ENCODE results near the gene IKZF1.

IKZF1 gene

DNA sequence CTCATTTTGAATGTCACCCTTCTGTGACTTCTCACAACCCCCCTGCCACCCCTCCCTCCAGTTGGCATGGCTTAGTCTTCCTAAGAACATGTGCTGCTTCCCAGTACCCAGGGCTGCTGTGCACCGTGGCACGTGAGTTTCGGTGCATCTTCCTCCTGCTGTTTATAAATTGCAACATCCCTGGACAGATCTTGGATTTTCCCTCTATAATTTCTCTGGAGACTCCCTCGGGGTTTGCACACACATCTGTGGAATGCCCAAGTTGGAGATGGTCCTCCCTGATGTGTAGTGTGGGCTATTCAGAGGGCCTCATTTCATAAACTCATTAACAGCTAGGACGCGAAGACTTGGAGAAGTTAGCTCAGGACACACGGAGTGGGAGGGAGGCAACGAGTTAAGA lies 52.9 kb downstream of the IKZF1 start:
- DNase-seq: no peak

DNA sequence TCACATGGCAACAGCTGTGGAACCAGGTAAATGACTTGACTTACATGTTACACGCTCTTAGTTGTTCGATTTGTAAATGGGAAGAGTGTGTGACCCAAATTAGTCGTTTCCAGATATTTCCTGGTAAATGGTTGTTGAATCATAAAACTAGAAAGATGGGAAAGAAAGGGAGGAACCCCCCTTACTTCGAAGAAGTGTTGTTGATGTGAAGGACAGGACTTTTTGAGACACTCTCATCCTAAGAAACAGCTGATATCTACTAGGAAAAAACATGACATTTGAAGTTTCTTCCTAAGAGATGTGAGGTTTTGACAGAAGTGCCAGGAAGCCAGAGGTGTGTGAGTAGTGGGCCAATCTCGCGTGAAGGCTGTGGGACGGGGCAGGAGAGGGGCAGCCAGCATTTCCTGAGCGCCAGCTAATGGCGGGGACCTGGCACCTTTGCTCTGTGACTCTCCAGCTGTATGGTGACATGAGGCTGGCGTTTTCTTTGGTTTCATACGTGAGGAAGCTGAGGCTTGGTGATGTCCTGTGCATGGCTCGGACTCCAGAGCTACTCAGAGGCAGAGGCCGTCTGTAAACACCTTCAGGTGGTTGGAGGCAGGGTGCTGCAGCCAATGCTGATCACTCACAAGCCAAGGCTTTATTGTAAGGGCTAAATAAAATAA lies 53.7 kb downstream of the IKZF1 start:
- DNase-seq: peak; percentile 35

DNA sequence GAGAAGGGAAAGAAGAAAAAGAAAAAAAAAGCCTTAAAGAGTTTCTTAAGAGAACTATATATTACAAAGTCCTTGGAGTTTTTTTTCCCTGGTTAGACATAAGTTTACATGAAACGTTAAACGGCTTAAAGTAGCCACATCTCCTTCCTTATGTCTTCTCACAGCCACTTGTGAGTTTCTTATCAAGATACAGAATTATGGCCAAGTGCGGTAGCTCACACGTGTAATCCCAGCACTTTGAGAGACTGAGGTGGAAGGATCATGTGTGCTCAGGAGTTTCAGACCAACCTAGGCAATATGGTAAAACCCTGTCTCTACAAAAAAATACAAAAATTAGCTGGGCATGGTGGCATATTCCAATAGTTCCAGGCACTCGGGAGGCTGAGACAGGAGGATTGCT lies 54.3 kb downstream of the IKZF1 start:
- no peak for DNase-seq

- DNase-seq: no peak
These were observed 54.9 kb downstream of the IKZF1 start for GRCh38 chr7:50359258-50359994.

DNA sequence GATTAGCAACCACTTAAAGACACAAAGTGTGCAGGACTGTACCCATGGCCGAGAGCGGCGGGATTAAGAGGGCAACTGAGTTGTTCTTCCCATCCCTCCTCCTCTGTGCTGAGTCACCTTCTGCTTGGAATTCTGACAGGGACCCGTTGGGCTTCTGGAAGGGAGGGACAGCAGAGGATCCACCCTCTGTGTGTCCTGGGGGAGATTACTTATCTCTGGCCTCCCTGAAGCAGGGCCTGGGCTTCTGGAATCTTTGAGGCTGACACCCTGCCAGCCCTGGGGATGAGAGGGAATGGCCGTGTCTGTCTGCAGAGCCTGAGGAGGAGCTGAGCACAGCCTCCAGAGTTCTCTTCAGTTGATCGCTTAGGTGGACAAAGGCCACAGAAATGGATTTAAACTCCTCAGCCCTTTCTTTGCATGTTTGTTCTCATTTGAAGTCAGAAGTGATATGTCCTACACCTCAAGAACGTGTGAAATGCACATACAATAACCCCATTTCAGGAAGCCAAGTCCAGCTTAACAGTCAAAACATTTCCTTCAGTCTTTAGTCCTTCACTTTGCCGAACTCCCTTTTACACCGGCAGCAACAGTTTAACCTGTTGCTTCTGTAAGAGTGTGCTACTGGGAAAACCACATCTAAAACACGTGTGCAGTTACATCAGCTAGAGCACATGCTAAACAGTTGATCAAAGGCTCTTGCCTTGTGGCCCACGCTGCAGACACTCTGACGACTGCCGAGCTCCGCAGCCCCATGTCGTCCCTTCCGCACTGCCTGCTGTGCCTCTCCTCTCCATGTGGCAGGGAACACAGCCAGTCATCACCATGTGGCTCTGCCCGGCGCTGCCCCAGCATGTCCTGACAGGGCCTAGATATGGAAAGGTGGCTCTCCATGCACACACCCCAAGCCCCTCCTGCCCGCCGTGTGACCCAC lies 55.7 kb downstream of the IKZF1 start:
- DNase-seq: peak; percentile 85

DNA sequence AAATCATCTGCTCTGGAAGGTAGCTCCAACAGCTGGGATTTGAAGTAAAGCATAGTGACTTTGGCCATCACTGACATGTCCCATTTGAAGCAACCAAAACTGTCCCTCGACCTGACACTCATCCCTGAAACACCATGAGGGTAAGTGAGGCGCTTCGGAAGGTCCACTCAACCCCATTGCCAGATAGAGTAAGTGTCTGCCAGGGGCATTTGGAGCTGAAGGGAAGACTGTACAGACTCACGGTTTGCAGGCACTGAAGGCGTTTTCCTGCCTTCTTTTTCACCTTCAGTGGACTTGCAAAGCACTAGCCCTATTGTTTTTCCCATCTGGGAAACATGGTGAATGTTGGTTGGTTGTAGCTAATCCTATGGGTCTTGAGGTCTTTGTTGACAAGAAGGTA lies 57.6 kb downstream of the IKZF1 start:
- no peak for DNase-seq

GRCh38 chr7:50362712-50363282 lies 58.3 kb downstream of the IKZF1 start:
- DNase-seq: peak; percentile 74

DNA sequence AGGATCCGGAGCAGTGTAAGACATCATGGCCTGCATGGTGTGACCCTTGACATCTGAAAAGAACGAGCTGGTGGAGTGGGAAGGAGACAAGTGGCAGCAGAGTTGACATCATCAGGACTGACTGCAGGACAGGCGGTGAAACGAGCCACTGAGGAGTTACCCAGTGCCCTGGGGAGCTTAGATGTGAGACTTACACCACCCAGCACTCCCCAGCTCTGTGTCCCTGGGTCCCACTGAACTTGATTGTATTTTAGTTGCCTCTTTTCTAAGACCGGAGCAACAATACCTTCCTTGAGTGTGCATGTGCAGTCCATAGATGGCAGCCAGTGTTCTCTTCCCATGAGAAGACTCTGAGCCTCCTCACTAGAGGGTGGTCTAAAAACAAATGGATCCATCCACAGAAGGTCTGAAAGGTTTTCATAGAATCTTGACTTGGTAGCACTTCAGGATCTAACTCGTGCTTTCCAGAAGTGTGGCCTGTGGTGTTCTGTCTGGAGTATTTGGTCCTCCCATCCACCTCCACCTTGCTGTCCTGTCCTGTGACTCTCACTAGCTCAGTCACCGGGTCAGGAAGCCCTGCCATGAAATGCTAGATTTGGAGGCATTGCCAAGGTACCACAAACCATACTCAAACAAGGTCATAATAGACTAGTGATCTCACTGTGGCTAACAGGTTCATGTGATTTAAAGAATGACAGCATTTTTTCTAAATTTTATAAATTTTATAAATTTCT lies 59.0 kb downstream of the IKZF1 start:
- DNase-seq: no peak

DNA sequence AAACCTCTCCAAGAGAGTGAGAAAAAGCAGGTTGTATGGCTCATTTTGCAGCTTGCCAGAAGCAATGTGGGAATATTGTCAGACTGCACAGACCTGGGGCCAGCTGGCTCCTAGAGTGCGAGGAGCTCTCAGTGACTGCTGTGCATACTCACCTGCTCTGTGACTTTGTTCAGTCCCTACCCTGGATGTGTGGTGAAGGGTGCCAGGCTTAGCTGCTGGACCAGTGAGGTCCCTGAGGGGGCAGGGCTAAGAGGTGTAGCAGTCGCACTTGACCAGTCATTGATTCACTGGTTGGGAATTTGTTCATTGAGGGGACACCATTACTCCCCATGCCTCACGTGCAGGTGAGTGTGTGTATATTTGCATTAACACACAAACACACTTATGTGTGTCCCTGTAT lies 60.1 kb downstream of the IKZF1 start:
- DNase-seq: no peak

DNA sequence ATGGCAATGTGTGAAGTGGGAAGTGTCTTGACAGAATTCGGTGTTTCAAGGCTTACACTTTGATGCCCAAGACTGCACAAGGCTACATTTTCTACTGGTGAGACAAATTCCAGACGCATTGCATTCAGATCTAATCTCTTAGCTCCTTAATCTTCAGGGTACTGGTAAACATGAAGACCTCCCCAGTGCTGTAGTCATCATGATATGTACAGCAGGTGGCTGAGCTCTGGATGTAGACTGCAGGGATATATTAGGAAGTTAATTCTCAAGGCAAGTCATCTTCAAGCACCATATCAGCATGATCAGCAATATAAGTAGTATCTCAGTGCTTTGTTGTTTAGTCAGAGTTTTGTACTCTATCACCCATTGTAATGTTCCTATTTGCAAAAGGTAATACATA lies 61.8 kb downstream of the IKZF1 start:
- peak; percentile 39 for DNase-seq

DNA sequence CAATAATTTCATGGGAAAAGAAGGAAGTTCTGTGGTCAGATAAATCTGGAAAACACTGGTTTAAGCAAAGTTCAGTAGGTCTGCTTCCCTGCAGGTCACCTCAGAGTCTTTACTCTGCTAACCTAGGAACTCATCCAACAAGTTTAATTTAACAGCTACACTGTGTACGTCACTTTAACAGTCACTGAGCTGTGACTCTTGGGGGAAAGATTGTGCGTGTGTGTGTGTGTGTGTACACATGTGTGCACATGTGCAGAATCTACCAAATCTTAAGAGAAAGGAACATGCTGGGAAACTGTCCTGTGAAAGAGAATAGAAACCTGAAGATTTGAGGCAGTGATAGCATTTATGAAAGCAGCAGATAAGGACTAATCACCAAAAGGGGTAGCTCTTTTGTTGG lies 62.6 kb downstream of the IKZF1 start:
- DNase-seq: peak; percentile 64

GRCh38 chr7:50367570-50367969 lies 63.1 kb downstream of the IKZF1 start:
- peak; percentile 77 for DNase-seq

DNA sequence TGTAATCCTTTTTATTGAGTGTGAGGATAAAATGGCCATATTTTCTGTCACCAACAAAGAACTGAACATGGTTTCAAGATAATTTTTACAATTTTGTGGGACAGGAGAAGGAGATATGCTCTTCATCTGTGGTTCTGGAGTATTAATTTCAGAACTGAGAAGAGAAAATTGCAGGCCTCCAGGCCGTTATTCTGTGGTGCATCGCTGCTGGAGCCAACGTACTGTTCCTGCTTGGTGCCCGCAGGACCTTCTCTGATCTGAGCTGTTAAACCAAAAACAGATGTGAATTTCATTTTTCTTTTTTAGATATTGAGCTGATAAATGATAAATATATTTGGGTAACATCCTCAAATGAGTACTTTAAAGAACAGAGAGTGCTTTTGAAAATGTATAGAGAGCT lies 63.9 kb downstream of the IKZF1 start:
- peak; percentile 86 for DNase-seq

- peak; percentile 85 for DNase-seq
These were observed 64.9 kb downstream of the IKZF1 start for GRCh38 chr7:50369143-50370026.

DNA sequence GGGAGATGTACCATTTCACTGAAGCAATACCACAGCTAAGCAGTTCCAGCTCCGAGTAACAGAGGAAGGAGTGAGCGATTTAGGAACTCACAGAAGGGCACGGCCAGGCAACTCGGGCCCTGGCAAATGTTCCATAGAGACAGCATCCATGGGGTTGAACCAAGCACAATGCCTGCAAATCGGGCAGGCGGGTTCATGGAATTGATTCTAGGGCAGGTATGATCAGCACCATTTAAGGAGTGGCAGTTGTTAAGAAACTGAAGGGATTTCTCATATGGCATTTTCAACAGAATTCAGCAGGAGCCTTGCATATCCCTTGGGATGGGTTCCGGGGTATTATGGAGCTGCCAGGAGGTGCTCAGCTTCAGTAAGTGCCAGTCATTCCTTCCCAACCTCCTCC lies 66.4 kb downstream of the IKZF1 start:
- no peak for DNase-seq

GRCh38 chr7:50371551-50372021 lies 67.1 kb downstream of the IKZF1 start:
- peak; percentile 78 for DNase-seq

GRCh38 chr7:50372923-50373322 lies 68.4 kb downstream of the IKZF1 start:
- DNase-seq: no peak

DNA sequence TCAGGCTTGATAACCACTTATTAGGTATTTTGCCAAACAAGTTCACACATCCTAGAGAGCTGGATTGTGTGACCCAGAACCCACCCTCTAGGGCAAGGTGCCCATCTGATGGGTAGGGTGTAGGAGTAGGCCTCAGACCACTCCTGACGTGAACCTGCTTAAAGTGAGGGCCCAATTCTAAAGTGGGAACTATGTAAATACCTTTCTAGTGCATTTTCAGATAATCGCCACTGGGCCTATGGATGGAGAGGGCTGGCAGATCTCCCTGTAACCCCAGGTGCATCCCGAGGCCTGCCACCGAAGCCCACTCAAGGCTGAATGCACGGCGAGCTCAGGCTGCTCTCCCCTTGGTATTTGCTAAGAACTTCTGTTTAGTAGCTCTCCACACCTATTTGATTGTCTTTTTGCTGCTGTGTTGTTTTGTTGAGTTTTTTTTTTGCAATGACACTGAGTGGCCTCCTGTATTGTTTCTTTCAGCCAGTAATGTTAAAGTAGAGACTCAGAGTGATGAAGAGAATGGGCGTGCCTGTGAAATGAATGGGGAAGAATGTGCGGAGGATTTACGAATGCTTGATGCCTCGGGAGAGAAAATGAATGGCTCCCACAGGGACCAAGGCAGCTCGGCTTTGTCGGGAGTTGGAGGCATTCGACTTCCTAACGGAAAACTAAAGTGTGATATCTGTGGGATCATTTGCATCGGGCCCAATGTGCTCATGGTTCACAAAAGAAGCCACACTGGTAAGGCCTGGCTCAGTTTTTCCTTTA lies 71.7 kb downstream of the IKZF1 start:
- no peak for DNase-seq

- DNase-seq: no peak
These were observed 72.8 kb downstream of the IKZF1 start for GRCh38 chr7:50377356-50377755.

DNA sequence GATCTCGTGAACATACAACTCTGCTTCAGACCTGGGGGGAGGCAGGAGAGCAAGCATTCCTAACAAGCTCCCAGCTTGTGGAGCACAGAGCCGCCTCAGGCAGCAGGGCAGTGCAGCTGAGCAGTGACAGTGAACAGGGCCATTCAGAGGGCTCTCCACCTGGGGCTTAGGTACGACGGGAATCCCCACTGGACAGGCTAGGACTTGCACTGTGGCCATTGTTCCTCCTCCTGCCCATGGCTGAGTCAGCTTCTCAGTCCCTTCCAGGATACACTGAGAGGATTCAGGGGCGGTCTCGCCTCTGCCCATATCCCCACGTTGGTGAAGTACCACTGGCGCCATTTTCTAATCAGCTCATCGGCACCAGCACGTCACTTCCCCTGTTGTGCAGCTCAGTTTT lies 74.6 kb downstream of the IKZF1 start:
- no peak for DNase-seq

DNA sequence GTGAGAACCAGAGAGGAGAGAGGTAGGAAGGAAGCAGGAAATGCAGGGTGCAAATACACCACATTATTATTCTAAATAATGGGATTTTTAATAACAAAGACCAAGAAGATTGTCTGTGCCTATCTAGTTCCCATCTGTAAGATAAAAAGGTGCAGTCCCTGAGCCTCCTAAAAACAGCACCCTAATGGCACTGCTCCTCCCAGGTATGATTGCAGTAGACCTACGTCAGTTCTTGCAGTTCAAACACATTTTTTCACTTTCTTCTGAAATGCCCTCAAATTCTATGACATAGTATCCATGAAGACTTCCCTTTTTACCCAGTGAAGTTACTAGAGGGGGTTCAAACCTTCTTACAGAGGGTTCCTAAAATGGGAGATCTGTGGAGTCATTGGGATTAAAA lies 75.0 kb downstream of the IKZF1 start:
- DNase-seq: no peak

All from activated CD4-positive, alpha-beta T cell treated with anti-CD3 and anti-CD28 coated beads, Interleukin-2, Interleukin-6, amounts not matched to agents 100 ng/mL and 50 ng/mL, durations not matched to agents 16 hours and 8 hours (primary cell).